ENCODE results near the gene STARD3. TPM values are rescaled to one million over a fixed set of nuclear protein-coding genes. Genes with fewer than 3 reads are reported as not detected.

Gene STARD3
- total RNA-seq, 4 donors from 2014 or later = 102 to 212 (median 145) TPM

- DNase-seq = no peak
- no peak overlapping the region for H3K27ac ChIP-seq
- H3K36me3 ChIP-seq = no peaks in the 10 kb centered on the region
- TF ChIP-seq CTCF (IDR thresholded peaks at IDR 0.05) = no peak
- TF ChIP-seq POLR2A (IDR thresholded peaks at IDR 0.05) = no peak
- no peak overlapping the region for H3K4me3 ChIP-seq
- H3K9me3 ChIP-seq = no peaks in the 10 kb centered on the region
- H3K27me3 ChIP-seq = peaks cover 0 to 6% of the 10 kb centered on the region in 2 donors
- H3K4me1 ChIP-seq = peaks cover under 1 to 48% (median 15%) of the 10 kb centered on the region in 4 donors
These were observed 33.2 kb downstream of the STARD3 start for GRCh38 chr17:39669897-39670735.

- Histone ChIP-seq H3K27ac (no peak overlapping the region), H3K27me3 (peaks cover 0 to 6% of the 10 kb centered on the region in 2 donors), H3K9me3 (no peaks in the 10 kb centered on the region), H3K4me3 (no peak overlapping the region), H3K4me1 (peaks cover 2 to 50% (median 15%) of the 10 kb centered on the region in 4 donors), H3K36me3 (no peaks in the 10 kb centered on the region)
- TF ChIP-seq CTCF (IDR thresholded peaks at IDR 0.05) = no peak
- TF ChIP-seq POLR2A (IDR thresholded peaks at IDR 0.05) = no peak
- no peak for DNase-seq
These were observed 33.8 kb downstream of the STARD3 start for GRCh38 chr17:39670746-39671145.

- TF ChIP-seq CTCF (IDR thresholded peaks at IDR 0.05) (peak in 4 of 6 experiments; percentile 39 to 74 (median 70)), POLR2A (IDR thresholded peaks at IDR 0.05) (no peak)
- DNase-seq = peak in 2 of 3 donors; percentile 74 to 83
- Histone ChIP-seq H3K4me1 (peaks cover 2 to 47% (median 15%) of the 10 kb centered on the region in 4 donors), H3K9me3 (no peaks in the 10 kb centered on the region), H3K27ac (peak overlapping the region in 1 of 4 donors; percentile 49), H3K27me3 (peaks cover 0 to 6% of the 10 kb centered on the region in 2 donors), H3K36me3 (no peaks in the 10 kb centered on the region), H3K4me3 (no peak overlapping the region)
These were observed 34.9 kb downstream of the STARD3 start for GRCh38 chr17:39671651-39672521.

- Histone ChIP-seq H3K36me3 (no peaks in the 10 kb centered on the region), H3K4me1 (peaks cover 2 to 42% (median 7%) of the 10 kb centered on the region in 4 donors), H3K27ac (peak overlapping the region in 1 of 4 donors; percentile 49), H3K4me3 (no peak overlapping the region), H3K9me3 (no peaks in the 10 kb centered on the region), H3K27me3 (peaks cover 0 to under 1% of the 10 kb centered on the region in 2 donors)
- DNase-seq = no peak
- TF ChIP-seq CTCF (IDR thresholded peaks at IDR 0.05) (no peak), POLR2A (IDR thresholded peaks at IDR 0.05) (no peak)
These were observed 35.8 kb downstream of the STARD3 start for GRCh38 chr17:39672522-39673334.

All from Peyer's patch (tissue), 4 donors.